Endodermal cell (in vitro differentiated cells): Measurements from ENCODE around the gene FARP2. TPM values are rescaled to one million over a fixed set of nuclear protein-coding genes. Genes with fewer than 3 reads are reported as not detected.

Experiments used
- DNase-seq: peaks from one replicate; pipeline ENCODE4 v3.0.0-alpha.2; 2017
- H3K27ac ChIP-seq: 2 replicates; pipeline ENCODE4 v1.5.1; 2013; ENCODE audit warnings: mild to moderate bottlenecking, low read depth, low read length, moderate library complexity
- H3K27me3 ChIP-seq: 2 replicates; pipeline ENCODE4 v1.6.1; 2013; ENCODE audit warnings: mild to moderate bottlenecking, low read length, moderate library complexity; ENCODE audit not compliant: insufficient read depth, control insufficient read depth, poor library complexity, severe bottlenecking
- H3K36me3 ChIP-seq: 2 replicates; pipeline ENCODE4 v1.7.0; 2013; ENCODE audit warnings: mild to moderate bottlenecking, low read length, moderate library complexity; ENCODE audit not compliant: control insufficient read depth, insufficient read depth
- H3K4me1 ChIP-seq: one replicate; pipeline ENCODE4 v1.7.0; 2013; ENCODE audit warnings: low read length; ENCODE audit not compliant: control insufficient read depth, insufficient read depth
- H3K4me3 ChIP-seq: 2 replicates; pipeline ENCODE4 v1.5.1; 2013; ENCODE audit warnings: mild to moderate bottlenecking, low read length, moderate library complexity
- H3K9ac ChIP-seq: 2 replicates; pipeline ENCODE4 v1.6.1; 2013; ENCODE audit warnings: mild to moderate bottlenecking, low read length, moderate library complexity; ENCODE audit not compliant: poor library complexity, severe bottlenecking; ENCODE audit errors: extremely low read depth
- H3K9me3 ChIP-seq: 2 replicates; pipeline ENCODE4 v1.6.1; 2013; ENCODE audit warnings: mild to moderate bottlenecking, low read length, moderate library complexity; ENCODE audit not compliant: control insufficient read depth
- H3K27ac Mint-ChIP-seq: 2 replicates; pipeline ENCODE4 v1.8.0; 2020; ENCODE audit warnings: mixed read lengths
- H3K27me3 Mint-ChIP-seq: 2 replicates; pipeline ENCODE4 v1.8.0; 2021; ENCODE audit warnings: mild to moderate bottlenecking, mixed read lengths; ENCODE audit not compliant: insufficient read depth
- H3K36me3 Mint-ChIP-seq: 2 replicates; pipeline ENCODE4 v1.8.0; 2020; ENCODE audit warnings: low read depth, mixed read lengths
- H3K4me1 Mint-ChIP-seq: 2 replicates; pipeline ENCODE4 v1.8.0; 2020; ENCODE audit warnings: mixed read lengths
- H3K4me3 Mint-ChIP-seq: 2 replicates; pipeline ENCODE4 v1.8.0; 2020; ENCODE audit warnings: mild to moderate bottlenecking, moderate library complexity, mixed read lengths
- H3K9me3 Mint-ChIP-seq: 2 replicates; pipeline ENCODE4 v1.8.0; 2020; ENCODE audit warnings: mild to moderate bottlenecking, mixed read lengths
- CTCF ChIP-seq: fragments of 200-600 bp; sonication (generic); conservative IDR thresholded peaks from 2 replicates; pipeline ENCODE4 v1.5.0; 2021; ENCODE audit warnings: antibody characterized with exemption, mild to moderate bottlenecking
- WGBS, 2 experiments: methylation state at CpG; one replicate each; pipeline versions ENCODE4 v1.1.5 to v1.1.7; 2013; ENCODE audit warnings: missing lambda C conversion rate in 2 of 2, mixed read lengths in 1 of 2; ENCODE audit not compliant: insufficient coverage in 1 of 2, insufficient read length in 1 of 2; 5-methylcytosine and 5-hydroxymethylcytosine counted together
- total RNA-seq, 2 donors: library from RNA; stranded (reverse); fragmentation: NEBNext Ultra II Directional in 1 of 2; extraction: Animal tissue kit (Norgen Biotek cat#: 25700) in 1 of 2; gene quantifications; 2 replicates in 1 of 2; 3 replicates in 1 of 2; pipeline ENCODE4 v1.2.1, GENCODE V29; 2021

FARP2 gene
- total RNA-seq, 2 donors from 2014 or later = 36.4 to 51.4 TPM

- H3K9ac ChIP-seq = peak overlapping the region; percentile 73
- H3K27me3 Mint-ChIP-seq = peaks cover 9% of the 10 kb centered on the region
- TF ChIP-seq CTCF = peak; percentile 62
- WGBS, 2 experiments = 1 to 2% methylated on average over 36 to 67 of the region's 67 CpGs
- peaks cover 11% of the 10 kb centered on the region for H3K36me3 ChIP-seq
- H3K27ac ChIP-seq = no peak overlapping the region
- peak overlapping the region; percentile 87 for H3K4me3 ChIP-seq
- no peaks in the 10 kb centered on the region for H3K4me1 ChIP-seq
- H3K9me3 Mint-ChIP-seq = no peaks in the 10 kb centered on the region
- H3K4me1 Mint-ChIP-seq = peaks cover 10% of the 10 kb centered on the region
- H3K36me3 Mint-ChIP-seq = peaks cover 6% of the 10 kb centered on the region
- H3K27ac Mint-ChIP-seq = peak overlapping the region; percentile 75
- H3K27me3 ChIP-seq = no peaks in the 10 kb centered on the region
- H3K4me3 Mint-ChIP-seq = peak overlapping the region; percentile 78
- H3K9me3 ChIP-seq = no peaks in the 10 kb centered on the region
- peak; percentile 81 for DNase-seq
These were observed 151.6 kb downstream of the FARP2 start for GRCh38 chr2:241507430-241508239.

- DNase-seq = peak; percentile 99
- Mint-ChIP-seq H3K36me3 (peaks cover 5% of the 10 kb centered on the region), H3K27ac (peak within 1 kb of the TSS; percentile 70), H3K9me3 (no peaks in the 10 kb centered on the region), H3K4me3 (peak within 1 kb of the TSS; percentile 78), H3K4me1 (peaks cover 10% of the 10 kb centered on the region), H3K27me3 (peaks cover 11% of the 10 kb centered on the region)
- H3K36me3 ChIP-seq = peaks cover 11% of the 10 kb centered on the region
- WGBS, 2 experiments = 1% methylated on average over 50 to 108 of the region's 122 CpGs
- H3K4me1 ChIP-seq = no peaks in the 10 kb centered on the region
- peak within 1 kb of the TSS; percentile 87 for H3K4me3 ChIP-seq
- TF ChIP-seq CTCF = no peak
- no peaks in the 10 kb centered on the region for H3K27me3 ChIP-seq
- peak within 1 kb of the TSS; percentile 73 for H3K9ac ChIP-seq
- peak within 1 kb of the TSS; percentile 49 for H3K27ac ChIP-seq
- H3K9me3 ChIP-seq = no peaks in the 10 kb centered on the region
These were observed 152.4 kb downstream of the FARP2 start, which contains the start of gene STK25 for GRCh38 chr2:241508240-241509154. Gene STK25, minus strand, starts transcription at chr2:241508584. Its CDS starts 549 bp downstream, at chr2:241508035.

DNA sequence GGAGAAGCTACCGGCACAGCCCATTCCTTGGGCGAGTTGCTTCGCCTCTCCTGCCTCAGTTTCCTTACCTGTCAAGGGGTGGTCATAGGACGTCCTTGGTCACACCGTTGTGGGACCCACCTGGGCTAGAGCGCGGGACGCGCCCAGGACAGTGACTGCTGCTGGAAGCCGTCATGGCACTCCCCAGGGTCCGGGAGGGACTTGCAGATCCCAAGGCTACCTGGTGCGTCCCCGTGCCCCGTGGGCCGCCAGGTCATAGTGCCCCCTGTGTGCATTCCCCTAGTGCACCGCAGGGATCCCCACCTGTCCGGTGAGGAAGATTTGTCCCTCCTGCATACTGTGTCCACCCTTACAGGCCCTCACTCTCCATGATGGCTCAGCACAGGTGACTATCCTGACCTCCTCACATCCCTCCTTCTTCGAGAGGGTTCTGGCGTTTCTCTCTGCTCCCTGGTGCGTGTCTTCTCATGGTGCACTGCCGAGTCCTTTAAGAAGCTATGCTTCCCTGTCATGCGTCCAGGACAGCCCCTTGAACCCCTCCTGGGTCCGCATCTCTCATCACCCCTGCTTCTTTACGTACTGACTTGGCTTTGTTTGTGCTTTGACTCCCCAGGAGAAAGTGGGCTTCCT lies 153.2 kb downstream of the FARP2 start:
- no peaks in the 10 kb centered on the region for H3K9me3 Mint-ChIP-seq
- H3K36me3 Mint-ChIP-seq = peaks cover 2% of the 10 kb centered on the region
- peaks cover 10% of the 10 kb centered on the region for H3K4me1 Mint-ChIP-seq
- no peak for TF ChIP-seq CTCF
- Histone ChIP-seq H3K27me3 (no peaks in the 10 kb centered on the region), H3K9ac (peak overlapping the region; percentile 46), H3K9me3 (no peaks in the 10 kb centered on the region), H3K27ac (no peak overlapping the region), H3K4me3 (peak overlapping the region; percentile 87), H3K36me3 (peaks cover 5% of the 10 kb centered on the region), H3K4me1 (no peaks in the 10 kb centered on the region)
- no peak for DNase-seq
- peaks cover 11% of the 10 kb centered on the region for H3K27me3 Mint-ChIP-seq
- 47 to 57% methylated on average over 17 to 24 of the region's 24 CpGs for WGBS, 2 experiments
- peak overlapping the region; percentile 70 for H3K27ac Mint-ChIP-seq
- H3K4me3 Mint-ChIP-seq = peak overlapping the region; percentile 78
